ENCODE results near the gene TPP1.

The TPP1 gene

DNA sequence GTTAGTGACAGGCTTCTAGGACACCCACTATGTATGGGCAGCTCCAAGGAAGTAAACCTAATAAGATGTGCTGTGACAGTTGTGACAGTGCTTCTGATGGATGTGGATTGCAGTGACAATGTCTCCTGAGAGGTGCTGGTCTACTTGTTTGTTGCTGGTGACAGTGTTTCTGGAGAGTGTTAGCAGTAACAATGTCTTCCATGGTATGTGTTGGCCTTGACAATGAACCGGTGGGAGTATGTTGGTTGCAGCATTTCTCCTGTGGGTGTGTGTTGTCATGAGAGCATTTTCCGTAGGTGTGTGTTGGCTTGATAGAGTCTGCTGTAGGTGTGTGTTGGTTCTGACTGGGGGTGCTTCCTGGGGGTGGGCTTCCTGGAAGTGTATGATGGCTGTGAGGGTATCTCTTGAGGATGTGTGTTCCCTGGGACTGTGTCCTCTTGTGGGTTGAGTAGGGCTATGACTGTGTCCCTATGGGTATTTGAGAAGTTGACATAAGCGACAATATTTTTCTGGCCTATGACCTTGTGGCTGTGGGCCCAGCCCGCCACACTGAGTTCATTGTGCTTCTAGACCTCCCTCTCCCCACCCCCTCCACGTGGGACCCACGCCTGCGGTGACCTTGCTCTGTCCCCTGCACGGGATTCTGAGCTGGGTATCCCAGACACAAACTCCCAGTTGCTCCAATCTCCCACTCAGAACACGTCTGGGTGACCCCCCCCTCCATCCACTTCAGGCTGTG lies 35.2 kb upstream of the TPP1 start:
- no peak overlapping the region for H3K4me3 ChIP-seq (ENCODE audit: low read depth, low read length)
- no peak for DNase-seq (ENCODE audit: low read depth)
- TF ChIP-seq, protein P1, sequence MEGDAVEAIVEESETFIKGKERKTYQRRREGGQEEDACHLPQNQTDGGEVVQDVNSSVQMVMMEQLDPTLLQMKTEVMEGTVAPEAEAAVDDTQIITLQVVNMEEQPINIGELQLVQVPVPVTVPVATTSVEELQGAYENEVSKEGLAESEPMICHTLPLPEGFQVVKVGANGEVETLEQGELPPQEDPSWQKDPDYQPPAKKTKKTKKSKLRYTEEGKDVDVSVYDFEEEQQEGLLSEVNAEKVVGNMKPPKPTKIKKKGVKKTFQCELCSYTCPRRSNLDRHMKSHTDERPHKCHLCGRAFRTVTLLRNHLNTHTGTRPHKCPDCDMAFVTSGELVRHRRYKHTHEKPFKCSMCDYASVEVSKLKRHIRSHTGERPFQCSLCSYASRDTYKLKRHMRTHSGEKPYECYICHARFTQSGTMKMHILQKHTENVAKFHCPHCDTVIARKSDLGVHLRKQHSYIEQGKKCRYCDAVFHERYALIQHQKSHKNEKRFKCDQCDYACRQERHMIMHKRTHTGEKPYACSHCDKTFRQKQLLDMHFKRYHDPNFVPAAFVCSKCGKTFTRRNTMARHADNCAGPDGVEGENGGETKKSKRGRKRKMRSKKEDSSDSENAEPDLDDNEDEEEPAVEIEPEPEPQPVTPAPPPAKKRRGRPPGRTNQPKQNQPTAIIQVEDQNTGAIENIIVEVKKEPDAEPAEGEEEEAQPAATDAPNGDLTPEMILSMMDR (IDR thresholded peaks at IDR 0.05; ENCODE audit: control insufficient read depth, extremely low read depth, insufficient read depth) = no peak

DNA sequence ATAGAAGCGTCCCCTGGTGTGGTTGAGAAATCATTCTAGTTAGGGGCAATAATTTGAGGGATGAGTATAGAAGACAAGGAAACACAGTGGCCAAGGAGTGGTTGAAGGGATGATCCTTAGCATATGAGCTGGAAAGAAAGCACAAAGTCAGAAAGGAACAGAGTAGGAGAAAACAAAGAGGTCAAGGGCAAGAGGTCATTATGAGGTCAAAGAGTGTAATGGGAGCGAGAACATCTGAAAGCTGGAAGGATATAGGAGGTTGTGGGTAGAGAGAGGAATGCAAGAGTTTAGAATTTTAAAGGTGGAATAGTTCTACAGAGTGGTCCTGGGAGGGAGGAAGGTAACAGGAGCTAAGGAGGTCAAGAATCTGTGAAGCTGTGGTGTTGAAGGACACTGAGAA lies 34.4 kb upstream of the TPP1 start:
- no peak for DNase-seq (ENCODE audit: low read depth)
- TF ChIP-seq, protein P1 (IDR thresholded peaks at IDR 0.05; ENCODE audit: control insufficient read depth, extremely low read depth, insufficient read depth) = no peak
- no peak overlapping the region for H3K4me3 ChIP-seq (ENCODE audit: low read depth, low read length)

DNA sequence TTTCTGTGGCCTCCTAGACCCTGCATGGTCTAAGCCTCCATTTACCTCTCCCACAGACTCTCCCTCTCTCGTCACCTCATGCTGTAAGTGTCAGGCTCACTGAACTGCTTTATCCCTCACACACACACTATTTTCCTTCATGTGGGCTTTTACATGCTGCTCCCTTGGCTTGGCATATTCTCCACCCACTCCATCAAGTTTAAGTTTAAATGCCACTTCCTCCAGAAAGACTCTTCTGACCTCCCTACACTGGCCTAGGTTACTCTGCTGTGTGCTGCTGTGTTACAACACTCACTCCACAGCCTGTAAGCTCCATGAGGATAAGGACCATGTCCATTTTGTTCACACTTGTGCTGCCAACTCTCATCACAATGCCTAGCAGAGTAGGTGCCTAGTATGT lies 33.9 kb upstream of the TPP1 start:
- TF ChIP-seq, protein P1 (IDR thresholded peaks at IDR 0.05; ENCODE audit: control insufficient read depth, extremely low read depth, insufficient read depth) = no peak
- no peak overlapping the region for H3K4me3 ChIP-seq (ENCODE audit: low read depth, low read length)
- no peak for DNase-seq (ENCODE audit: low read depth)

DNA sequence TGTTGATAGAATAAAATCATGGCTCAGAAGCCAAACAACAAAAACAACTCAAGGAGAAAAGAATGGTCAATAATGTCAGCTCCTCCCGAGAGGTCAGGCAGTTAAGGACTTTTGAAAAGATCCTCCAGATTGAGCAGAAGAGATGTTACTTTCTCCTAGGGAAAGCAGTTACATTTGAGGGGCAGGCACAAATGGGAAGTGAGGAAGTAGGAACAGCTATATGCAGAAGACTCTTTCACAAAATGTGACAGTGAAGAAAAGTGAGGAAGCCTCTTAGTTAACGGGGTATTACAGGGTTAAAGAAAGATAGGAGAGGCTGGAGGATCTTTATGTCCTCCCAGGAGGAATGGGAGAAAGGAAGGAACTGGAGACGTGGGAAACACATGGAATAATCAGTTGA lies 33.0 kb upstream of the TPP1 start:
- no peak overlapping the region for H3K4me3 ChIP-seq (ENCODE audit: low read depth, low read length)
- no peak for DNase-seq (ENCODE audit: low read depth)
- TF ChIP-seq, protein P1 (IDR thresholded peaks at IDR 0.05; ENCODE audit: control insufficient read depth, extremely low read depth, insufficient read depth) = no peak

DNA sequence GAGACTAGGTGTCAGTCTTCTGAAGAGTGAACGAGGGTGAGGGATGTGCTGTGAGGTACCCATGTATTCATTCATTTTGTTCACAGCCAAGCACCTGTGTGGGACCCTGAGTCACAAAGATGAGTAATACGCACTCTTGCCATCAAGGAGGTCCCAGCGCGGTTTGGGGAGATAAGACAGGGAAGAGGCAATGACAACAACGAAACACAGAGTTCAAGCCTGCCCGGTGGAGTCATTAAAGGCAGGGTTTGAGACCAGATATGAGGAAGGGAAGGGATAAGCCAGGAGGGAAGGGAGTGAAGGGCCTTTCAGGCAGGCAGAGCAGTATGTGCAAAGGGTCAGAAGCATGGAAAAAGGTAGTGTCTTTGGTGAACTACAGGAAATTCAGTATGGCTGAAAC lies 31.8 kb upstream of the TPP1 start:
- no peak for DNase-seq (ENCODE audit: low read depth)
- no peak overlapping the region for H3K4me3 ChIP-seq (ENCODE audit: low read depth, low read length)
- TF ChIP-seq, protein P1 (IDR thresholded peaks at IDR 0.05; ENCODE audit: control insufficient read depth, extremely low read depth, insufficient read depth) = no peak

DNA sequence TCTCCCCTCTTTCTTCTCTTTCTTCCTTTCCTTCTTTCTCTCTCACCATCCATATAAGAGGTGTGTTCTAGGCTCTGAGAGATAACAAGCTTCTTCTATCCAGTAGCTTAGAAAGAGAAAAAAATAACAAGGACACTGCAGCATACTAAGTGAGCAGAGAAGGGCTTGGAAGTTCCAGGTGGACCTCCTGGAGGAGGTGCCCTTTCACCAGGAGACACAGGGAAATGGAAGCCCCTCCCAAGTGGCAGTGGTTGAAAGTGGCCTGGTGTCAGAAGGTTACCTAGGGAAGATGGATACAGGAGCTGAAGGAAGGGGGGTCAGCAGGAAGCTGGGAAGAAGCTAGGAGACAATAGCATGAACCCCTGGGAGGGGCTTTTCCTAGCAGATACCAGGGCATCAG lies 30.9 kb upstream of the TPP1 start:
- no peak for DNase-seq (ENCODE audit: low read depth)
- H3K4me3 ChIP-seq (ENCODE audit: low read depth, low read length) = no peak overlapping the region
- TF ChIP-seq, protein P1 (IDR thresholded peaks at IDR 0.05; ENCODE audit: control insufficient read depth, extremely low read depth, insufficient read depth) = no peak

DNA sequence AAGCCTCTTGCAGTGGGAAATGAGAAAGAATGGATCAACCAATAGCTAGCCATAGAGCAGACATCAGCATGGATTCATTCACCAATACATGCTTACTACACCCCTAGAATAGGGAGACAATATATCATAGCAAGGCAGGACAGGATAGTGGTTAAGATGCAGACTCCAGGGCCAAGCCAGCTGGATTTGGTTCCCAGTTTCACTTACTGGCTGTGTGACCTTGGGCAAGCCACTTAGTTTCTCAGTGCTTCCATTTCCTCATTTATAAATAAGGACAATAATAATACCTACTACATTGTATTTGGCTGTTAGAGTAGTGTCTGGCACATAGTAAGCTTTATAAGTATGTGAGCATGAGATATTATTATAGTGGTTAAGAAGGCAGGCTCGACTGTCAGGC lies 29.3 kb upstream of the TPP1 start:
- DNase-seq (ENCODE audit: low read depth) = no peak
- no peak overlapping the region for H3K4me3 ChIP-seq (ENCODE audit: low read depth, low read length)
- TF ChIP-seq, protein P1 (IDR thresholded peaks at IDR 0.05; ENCODE audit: control insufficient read depth, extremely low read depth, insufficient read depth) = no peak

Measured in LNCaP clone FGC (cell line).